ENCODE results near the gene MBNL2. TPM values are rescaled to one million over a fixed set of nuclear protein-coding genes. Genes with fewer than 3 reads are reported as not detected.

MBNL2 gene
- total RNA-seq, 2 experiments from 2014 or later, result 2.7 to 7.4 TPM

Small RNA genes within 50 kb of the gene (small RNA-seq; reads per million reads assigned to genes)
- gene AL442067.1 (not detected), gene RNA5SP37 (not detected)

Other genes starting within 250 kb of the MBNL2 start
- gene OXGR1, start 227.9 kb upstream of the MBNL2 start, total RNA-seq (2014; rRNA removed; shearing (Covaris generic)), result not detected in 2 replicates
- not detected in 2 replicates for gene OXGR1, start 227.9 kb upstream of the MBNL2 start, total RNA-seq (2022)
- gene RAP2A, start 211.8 kb downstream of the MBNL2 start, total RNA-seq (2014; rRNA removed; shearing (Covaris generic)), result 8.2 and 9.2 TPM in 2 replicates
- 15.4 and 15.9 TPM in 2 replicates for gene RAP2A, start 211.8 kb downstream of the MBNL2 start, total RNA-seq (2022)

All from OCI-LY7 (cell line).